ENCODE data around the gene CNTRL. TPM values are rescaled to one million over a fixed set of nuclear protein-coding genes. Genes with fewer than 3 reads are reported as not detected.
"Not testable (repeated sequence)": the region's sequence is repeated elsewhere in the genome, so short reads cannot be mapped to it uniquely, and the experiment has no call there.

Gene CNTRL
- total RNA-seq, 1 experiment from 2014 or later = 13.4 TPM

- ChIA-PET CTCF (interaction anchor here (1.2 to 2.3 kb wide), 2 partner anchors 11 to 25 kb away, joined by 3 to 19 read pairs; no protein-coding TSS in a partner anchor), RAD21 (ENCODE audit: low non-redundant PET in 1 of 2, low total read pairs in 2 of 2, uncharacterized antibody in 2 of 2, unreplicated experiment in 2 of 2) (no interaction called here), POLR2A (no interaction called here)
- Histone ChIP-seq H3K27me3 (ENCODE audit: insufficient read depth, low read length) (no peaks in the 10 kb centered on the region), H3K4me2 (ENCODE audit: low read length) (no peak overlapping the region), H3K9ac (ENCODE audit: low read length) (no peak overlapping the region), H3K9me2 (ENCODE audit: insufficient read depth) (no peaks in the 10 kb centered on the region), H3K4me3 (replicated peaks in 1 of 2; ENCODE audit: low read depth in 1 of 2, low read length in 2 of 2) (no peak overlapping the region), H4K20me1 (ENCODE audit: insufficient read depth) (no peaks in the 10 kb centered on the region), H3K27ac (ENCODE audit: low read depth, low read length) (no peak overlapping the region), H3K36me3 (ENCODE audit: control insufficient read depth in 1 of 2, insufficient read depth in 2 of 2, low read length in 2 of 2) (no peaks in the 10 kb centered on the region), H2AFZ (ENCODE audit: low read depth, low read length, poor library complexity, severe bottlenecking) (peak overlapping the region; percentile 40), H3K4me1 (ENCODE audit: control insufficient read depth in 1 of 2, insufficient read depth in 2 of 2, low read length in 2 of 2) (peaks cover 4 to 7% of the 10 kb centered on the region in 2 experiments; a peak in 3 of 4 replicates), H3K9me3 (ENCODE audit: control insufficient read depth in 1 of 2, insufficient read depth in 1 of 2, low read depth in 1 of 2, low read length in 2 of 2) (no peaks in the 10 kb centered on the region), H3K79me2 (ENCODE audit: insufficient read depth, low read length) (no peaks in the 10 kb centered on the region)
- DNase-seq (ENCODE audit: low read depth, low spot score) (no peak), ATAC-seq (no peak)
- no TSS peak for BruUV-seq (replicated peaks)
- no peak for TF ChIP-seq EGR1 (IDR thresholded peaks at IDR 0.05; ENCODE audit: low read depth)
- TF ChIP-seq RAD21 (IDR thresholded peaks at IDR 0.05; ENCODE audit: low read depth) = peak; percentile 21; the same call in 1 of the 2 replicates
- TF ChIP-seq ZFX (IDR thresholded peaks at IDR 0.05) = no peak
- TF ChIP-seq, protein P1, sequence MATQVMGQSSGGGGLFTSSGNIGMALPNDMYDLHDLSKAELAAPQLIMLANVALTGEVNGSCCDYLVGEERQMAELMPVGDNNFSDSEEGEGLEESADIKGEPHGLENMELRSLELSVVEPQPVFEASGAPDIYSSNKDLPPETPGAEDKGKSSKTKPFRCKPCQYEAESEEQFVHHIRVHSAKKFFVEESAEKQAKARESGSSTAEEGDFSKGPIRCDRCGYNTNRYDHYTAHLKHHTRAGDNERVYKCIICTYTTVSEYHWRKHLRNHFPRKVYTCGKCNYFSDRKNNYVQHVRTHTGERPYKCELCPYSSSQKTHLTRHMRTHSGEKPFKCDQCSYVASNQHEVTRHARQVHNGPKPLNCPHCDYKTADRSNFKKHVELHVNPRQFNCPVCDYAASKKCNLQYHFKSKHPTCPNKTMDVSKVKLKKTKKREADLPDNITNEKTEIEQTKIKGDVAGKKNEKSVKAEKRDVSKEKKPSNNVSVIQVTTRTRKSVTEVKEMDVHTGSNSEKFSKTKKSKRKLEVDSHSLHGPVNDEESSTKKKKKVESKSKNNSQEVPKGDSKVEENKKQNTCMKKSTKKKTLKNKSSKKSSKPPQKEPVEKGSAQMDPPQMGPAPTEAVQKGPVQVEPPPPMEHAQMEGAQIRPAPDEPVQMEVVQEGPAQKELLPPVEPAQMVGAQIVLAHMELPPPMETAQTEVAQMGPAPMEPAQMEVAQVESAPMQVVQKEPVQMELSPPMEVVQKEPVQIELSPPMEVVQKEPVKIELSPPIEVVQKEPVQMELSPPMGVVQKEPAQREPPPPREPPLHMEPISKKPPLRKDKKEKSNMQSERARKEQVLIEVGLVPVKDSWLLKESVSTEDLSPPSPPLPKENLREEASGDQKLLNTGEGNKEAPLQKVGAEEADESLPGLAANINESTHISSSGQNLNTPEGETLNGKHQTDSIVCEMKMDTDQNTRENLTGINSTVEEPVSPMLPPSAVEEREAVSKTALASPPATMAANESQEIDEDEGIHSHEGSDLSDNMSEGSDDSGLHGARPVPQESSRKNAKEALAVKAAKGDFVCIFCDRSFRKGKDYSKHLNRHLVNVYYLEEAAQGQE (IDR thresholded peaks at IDR 0.05; ENCODE audit: low read depth) = no peak
- 0 out of 6 replicates have a peak, but pooled peaks have one; percentile 8 to 14 (median 10) for TF ChIP-seq CTCF (IDR thresholded peaks at IDR 0.05 in 2 of 3, conservative IDR thresholded peaks at IDR 0.05 in 1 of 3; ENCODE audit: borderline replicate concordance in 1 of 3, insufficient read depth in 1 of 3, low read depth in 2 of 3, low read length in 2 of 3)
- TF ChIP-seq CEBPB (IDR thresholded peaks at IDR 0.05; ENCODE audit: low read depth) = no peak
- no peak for TF ChIP-seq SP1 (IDR thresholded peaks at IDR 0.05; ENCODE audit: low read depth)
- no peak for TF ChIP-seq ELF1 (IDR thresholded peaks at IDR 0.05; ENCODE audit: borderline replicate concordance, low read depth)
- no peak for TF ChIP-seq SIN3A (IDR thresholded peaks at IDR 0.05; ENCODE audit: low read depth)
- intact Hi-C loops (cut with micrococcal nuclease) = no loop called here
Observed at GRCh38 chr9:121034529-121034928, 40.2 kb upstream of the CNTRL start.

- CTCF ChIA-PET = interaction anchor here (0.9 to 2.3 kb wide), 3 partner anchors 12 to 24 kb away, joined by 3 to 19 read pairs (median 3); no protein-coding TSS in a partner anchor
- H3K9me3 ChIP-seq (ENCODE audit: control insufficient read depth in 1 of 2, insufficient read depth in 1 of 2, low read depth in 1 of 2, low read length in 2 of 2); H3K9ac ChIP-seq (ENCODE audit: low read length); H3K9me2 ChIP-seq (ENCODE audit: insufficient read depth); RAD21 ChIA-PET (ENCODE audit: low non-redundant PET in 1 of 2, low total read pairs in 2 of 2, uncharacterized antibody in 2 of 2, unreplicated experiment in 2 of 2); H3K79me2 ChIP-seq (ENCODE audit: insufficient read depth, low read length); H4K20me1 ChIP-seq (ENCODE audit: insufficient read depth); intact Hi-C loops (cut with micrococcal nuclease); H3K27me3 ChIP-seq (ENCODE audit: insufficient read depth, low read length); H2AFZ ChIP-seq (ENCODE audit: low read depth, low read length, poor library complexity, severe bottlenecking); POLR2A ChIA-PET; H3K4me1 ChIP-seq (ENCODE audit: control insufficient read depth in 1 of 2, insufficient read depth in 2 of 2, low read length in 2 of 2); H3K27ac ChIP-seq (ENCODE audit: low read depth, low read length); BruUV-seq (replicated peaks); H3K4me3 ChIP-seq (replicated peaks in 1 of 2; ENCODE audit: low read depth in 1 of 2, low read length in 2 of 2); DNase-seq (ENCODE audit: low read depth, low spot score); H3K36me3 ChIP-seq (ENCODE audit: control insufficient read depth in 1 of 2, insufficient read depth in 2 of 2, low read length in 2 of 2): not testable (repeated sequence)
- peak; percentile 83 for ATAC-seq
- H3K4me2 ChIP-seq (ENCODE audit: low read length) = peak overlapping the region; percentile 13; the same call in 1 of the 2 replicates
Observed at GRCh38 chr9:121035717-121036116, 39.0 kb upstream of the CNTRL start.
